GM12875 (cell line): ENCODE data around the gene PLA2G4E.

ENCODE experiments used
- H3K4me3 ChIP-seq: one replicate; pipeline ENCODE4 v1.5.1; 2011; ENCODE audit warnings: low read depth, low read length, control low read depth
- TF ChIP-seq, protein P1 (sequence below): IDR thresholded peaks from 2 replicates; pipeline ENCODE4 v1.5.1; 2011; ENCODE audit warnings: low read depth, mild to moderate bottlenecking, control low read depth, inconsistent platforms, low read length, moderate library complexity, borderline replicate concordance; ENCODE audit not compliant: insufficient read depth

The PLA2G4E gene

DNA sequence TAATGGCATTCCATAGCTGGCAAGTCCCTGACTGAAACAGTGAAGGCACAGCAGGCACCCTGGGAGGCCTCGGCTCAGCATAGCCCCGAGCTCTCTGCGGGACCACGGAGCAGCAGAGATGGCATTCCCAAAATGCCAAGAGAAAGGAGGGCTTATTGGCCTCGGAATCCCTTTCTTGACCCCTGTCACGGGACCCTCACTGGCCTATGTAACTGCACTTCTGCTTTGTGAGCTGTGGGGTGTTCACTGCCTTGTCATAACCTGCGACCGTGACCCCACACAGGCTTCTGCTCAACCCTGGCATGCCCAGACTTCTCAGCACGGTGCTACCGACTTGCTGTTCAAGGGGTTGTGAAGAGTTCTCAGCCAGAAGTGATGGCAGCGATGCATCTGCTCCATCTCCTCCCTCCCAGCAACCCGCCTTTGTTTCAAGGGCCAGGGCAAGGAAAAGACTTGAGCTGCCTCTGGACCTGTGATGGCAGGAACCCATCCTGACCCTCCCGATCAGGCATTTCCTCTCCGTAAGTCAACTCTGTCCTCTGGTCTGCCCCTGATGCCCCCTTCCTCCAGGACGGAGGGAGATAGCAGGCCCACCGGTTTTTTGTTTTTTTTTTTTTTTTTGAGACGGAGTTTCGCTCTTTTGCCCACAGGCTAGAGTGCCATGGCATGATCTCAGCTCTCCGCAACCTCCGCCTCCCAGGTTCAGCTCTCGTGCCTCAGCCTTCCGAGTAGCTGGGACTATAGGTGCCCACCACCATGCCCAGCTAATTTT lies 79.0 kb downstream of the PLA2G4E start:
- TF ChIP-seq, protein P1, sequence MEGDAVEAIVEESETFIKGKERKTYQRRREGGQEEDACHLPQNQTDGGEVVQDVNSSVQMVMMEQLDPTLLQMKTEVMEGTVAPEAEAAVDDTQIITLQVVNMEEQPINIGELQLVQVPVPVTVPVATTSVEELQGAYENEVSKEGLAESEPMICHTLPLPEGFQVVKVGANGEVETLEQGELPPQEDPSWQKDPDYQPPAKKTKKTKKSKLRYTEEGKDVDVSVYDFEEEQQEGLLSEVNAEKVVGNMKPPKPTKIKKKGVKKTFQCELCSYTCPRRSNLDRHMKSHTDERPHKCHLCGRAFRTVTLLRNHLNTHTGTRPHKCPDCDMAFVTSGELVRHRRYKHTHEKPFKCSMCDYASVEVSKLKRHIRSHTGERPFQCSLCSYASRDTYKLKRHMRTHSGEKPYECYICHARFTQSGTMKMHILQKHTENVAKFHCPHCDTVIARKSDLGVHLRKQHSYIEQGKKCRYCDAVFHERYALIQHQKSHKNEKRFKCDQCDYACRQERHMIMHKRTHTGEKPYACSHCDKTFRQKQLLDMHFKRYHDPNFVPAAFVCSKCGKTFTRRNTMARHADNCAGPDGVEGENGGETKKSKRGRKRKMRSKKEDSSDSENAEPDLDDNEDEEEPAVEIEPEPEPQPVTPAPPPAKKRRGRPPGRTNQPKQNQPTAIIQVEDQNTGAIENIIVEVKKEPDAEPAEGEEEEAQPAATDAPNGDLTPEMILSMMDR, result no peak
- H3K4me3 ChIP-seq, result no peak overlapping the region

DNA sequence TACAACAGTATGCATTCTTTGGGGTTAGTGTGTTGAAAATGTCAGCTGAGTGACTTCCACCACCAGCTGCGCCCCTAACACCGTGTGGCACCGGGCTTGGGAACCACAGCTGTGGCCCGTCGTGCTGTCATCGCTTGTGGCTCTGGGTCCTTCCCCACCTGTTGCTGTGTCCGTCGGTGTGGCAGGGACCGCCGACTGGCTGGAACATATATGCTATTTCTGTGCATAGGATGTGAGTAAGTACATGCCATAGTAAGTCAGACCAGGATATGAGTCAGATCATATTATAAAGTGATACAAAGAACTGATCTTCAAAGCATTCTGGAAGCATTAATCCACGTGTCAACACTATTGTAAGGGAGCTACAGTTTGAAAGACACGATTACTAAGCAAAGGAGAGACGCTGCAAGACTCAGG lies 80.4 kb downstream of the PLA2G4E start:
- TF ChIP-seq, protein P1, result no peak

DNA sequence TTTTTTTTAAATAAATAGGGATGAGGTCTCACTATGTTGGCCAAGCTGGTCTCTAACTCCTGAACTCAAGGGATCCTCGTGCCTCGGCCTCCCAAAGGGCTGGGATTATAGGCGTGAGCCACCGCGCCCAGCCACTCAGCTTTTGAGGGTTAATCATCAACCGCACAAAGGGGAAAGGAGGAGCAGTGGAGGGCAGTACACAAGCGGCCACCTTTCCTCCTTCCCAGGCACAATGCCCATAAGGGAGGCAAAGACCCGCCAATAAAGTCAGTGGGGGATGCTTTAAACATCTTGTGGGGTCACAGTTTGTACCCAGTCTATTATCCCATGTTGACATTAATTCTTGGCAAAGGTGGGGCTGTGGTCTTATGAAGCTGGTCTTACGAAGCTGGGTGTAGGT lies 80.9 kb downstream of the PLA2G4E start:
- TF ChIP-seq, protein P1, result no peak
- no peak overlapping the region for H3K4me3 ChIP-seq

More for the DNA sequence above, 80.4 kb downstream of the PLA2G4E start:
- no peak overlapping the region for H3K4me3 ChIP-seq

GRCh38 chr15:41937568-41937923 lies 83.3 kb downstream of the PLA2G4E start:
- TF ChIP-seq, protein P1, result no peak
- H3K4me3 ChIP-seq, result no peak overlapping the region

DNA sequence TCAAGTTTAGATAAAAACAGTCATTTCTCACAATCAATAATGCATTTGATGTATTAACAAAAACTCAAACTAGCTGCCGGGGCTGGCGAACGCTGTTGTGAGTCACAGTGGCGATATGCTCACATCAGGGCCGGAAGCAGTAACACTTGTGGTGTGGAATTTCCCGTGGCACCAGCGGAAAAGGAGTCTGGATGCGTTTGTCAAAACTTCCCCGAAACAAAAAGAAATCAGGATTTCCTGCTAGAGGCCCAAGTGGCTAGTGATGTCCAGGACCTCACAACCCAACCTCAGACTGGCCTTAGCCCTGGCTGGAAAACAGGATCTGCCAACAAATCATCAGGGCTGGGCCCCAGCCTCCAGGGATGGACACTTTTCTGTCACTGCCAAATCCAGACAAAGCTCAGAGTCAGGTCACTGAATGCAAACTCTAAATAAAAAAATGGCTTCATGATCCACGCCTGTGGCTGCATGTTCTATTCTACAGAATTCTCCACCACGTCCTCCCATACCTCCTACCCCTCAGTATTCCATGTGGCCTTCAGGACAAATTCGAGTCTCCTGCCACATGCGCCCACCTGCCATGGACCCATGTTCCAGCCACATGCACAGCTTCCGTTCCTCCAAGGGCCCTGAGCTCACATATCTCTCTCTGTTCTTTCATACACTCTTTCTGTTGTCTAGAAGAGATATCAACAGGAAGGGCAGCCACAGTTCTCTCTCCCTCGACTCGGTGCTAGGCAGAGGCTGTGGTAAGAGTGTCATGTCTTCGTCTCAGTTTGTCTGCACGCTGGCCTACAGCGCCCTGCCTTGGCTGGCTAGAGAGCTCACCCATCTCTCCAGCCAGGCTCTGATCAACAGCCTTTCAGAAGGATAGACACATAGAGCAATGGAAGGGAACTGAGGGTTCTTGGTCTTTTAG lies 83.9 kb downstream of the PLA2G4E start:
- no peak overlapping the region for H3K4me3 ChIP-seq
- TF ChIP-seq, protein P1, result no peak

- no peak overlapping the region for H3K4me3 ChIP-seq
- TF ChIP-seq, protein P1, result no peak
These were observed 84.7 kb downstream of the PLA2G4E start for GRCh38 chr15:41936155-41936554.
